ENCODE measurements around the gene MRPL9.

DNA sequence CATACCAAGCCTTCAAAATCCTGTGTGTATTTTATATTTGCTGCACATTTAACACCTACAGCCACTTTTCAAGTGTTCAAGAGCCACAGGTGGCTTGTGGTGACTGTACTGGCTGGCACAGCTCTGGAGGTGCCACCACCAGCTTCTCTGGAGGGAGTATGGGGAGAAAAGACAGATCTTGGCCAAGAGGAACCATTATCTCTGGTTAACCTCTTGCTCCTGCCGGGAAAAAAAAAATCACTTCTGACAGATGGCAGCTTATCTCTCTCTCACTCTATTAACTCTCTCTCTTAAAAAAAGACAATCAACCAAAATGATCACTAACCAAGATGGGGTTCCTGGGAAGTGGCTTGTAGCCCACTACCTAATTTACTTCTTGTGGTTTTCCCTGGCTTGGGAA lies 43.2 kb downstream of the MRPL9 start:
- TF ChIP-seq ZNF274 (IDR thresholded peaks at IDR 0.05; ENCODE audit: low read depth, low read length) (no peak), SUZ12 (IDR thresholded peaks at IDR 0.05; ENCODE audit: extremely low read depth, insufficient read depth, insufficient read length) (no peak), YY1 (IDR thresholded peaks at IDR 0.05; ENCODE audit: insufficient read depth, insufficient read length) (no peak)

All from NT2/D1 (cell line).